ENCODE measurements around the gene SLC7A5. TPM values are rescaled to one million over a fixed set of nuclear protein-coding genes. Genes with fewer than 3 reads are reported as not detected.

Gene SLC7A5
- total RNA-seq, 1 donor from 2014 or later, result 249 TPM

DNA sequence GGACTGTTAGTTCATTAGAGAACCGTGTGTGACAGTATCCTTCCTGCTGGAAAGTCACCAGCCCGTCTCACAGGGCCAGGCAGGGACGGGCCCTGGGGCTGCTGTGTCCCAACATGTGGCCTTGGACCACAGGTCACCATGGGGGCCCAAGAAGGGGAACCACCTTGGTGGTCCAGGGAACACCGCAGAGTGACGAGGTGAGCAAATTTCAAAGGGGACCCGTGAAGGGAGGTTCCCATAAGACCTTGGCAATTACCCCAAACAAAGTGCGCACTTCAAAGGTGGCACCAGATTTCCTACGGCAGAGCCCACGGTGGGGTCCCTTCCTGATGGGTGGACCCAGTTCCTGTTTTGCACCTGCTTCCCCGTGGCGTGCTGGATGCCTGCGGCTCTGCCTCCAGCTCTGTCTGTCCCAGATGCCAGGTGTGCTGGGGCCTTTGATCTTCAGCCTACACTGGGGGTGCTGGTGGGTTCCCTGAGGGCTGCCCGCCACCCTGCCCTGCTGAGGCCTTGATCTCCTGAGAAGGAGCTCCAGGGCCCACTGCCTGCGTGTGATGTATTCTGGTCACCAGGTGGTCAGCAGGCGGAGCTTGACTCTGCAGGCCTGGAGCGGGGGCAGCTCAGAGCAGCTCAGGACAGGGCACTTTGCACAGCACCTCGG is 27.0 kb downstream of the SLC7A5 start:
- no peaks in the 10 kb centered on the region for H3K9me3 Mint-ChIP-seq (ENCODE audit: low read depth)
- H3K27ac Mint-ChIP-seq (ENCODE audit: unreplicated experiment), result peak overlapping the region; percentile 20
- TF ChIP-seq, protein P1, sequence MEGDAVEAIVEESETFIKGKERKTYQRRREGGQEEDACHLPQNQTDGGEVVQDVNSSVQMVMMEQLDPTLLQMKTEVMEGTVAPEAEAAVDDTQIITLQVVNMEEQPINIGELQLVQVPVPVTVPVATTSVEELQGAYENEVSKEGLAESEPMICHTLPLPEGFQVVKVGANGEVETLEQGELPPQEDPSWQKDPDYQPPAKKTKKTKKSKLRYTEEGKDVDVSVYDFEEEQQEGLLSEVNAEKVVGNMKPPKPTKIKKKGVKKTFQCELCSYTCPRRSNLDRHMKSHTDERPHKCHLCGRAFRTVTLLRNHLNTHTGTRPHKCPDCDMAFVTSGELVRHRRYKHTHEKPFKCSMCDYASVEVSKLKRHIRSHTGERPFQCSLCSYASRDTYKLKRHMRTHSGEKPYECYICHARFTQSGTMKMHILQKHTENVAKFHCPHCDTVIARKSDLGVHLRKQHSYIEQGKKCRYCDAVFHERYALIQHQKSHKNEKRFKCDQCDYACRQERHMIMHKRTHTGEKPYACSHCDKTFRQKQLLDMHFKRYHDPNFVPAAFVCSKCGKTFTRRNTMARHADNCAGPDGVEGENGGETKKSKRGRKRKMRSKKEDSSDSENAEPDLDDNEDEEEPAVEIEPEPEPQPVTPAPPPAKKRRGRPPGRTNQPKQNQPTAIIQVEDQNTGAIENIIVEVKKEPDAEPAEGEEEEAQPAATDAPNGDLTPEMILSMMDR (IDR thresholded peaks at IDR 0.05), result no peak

DNA sequence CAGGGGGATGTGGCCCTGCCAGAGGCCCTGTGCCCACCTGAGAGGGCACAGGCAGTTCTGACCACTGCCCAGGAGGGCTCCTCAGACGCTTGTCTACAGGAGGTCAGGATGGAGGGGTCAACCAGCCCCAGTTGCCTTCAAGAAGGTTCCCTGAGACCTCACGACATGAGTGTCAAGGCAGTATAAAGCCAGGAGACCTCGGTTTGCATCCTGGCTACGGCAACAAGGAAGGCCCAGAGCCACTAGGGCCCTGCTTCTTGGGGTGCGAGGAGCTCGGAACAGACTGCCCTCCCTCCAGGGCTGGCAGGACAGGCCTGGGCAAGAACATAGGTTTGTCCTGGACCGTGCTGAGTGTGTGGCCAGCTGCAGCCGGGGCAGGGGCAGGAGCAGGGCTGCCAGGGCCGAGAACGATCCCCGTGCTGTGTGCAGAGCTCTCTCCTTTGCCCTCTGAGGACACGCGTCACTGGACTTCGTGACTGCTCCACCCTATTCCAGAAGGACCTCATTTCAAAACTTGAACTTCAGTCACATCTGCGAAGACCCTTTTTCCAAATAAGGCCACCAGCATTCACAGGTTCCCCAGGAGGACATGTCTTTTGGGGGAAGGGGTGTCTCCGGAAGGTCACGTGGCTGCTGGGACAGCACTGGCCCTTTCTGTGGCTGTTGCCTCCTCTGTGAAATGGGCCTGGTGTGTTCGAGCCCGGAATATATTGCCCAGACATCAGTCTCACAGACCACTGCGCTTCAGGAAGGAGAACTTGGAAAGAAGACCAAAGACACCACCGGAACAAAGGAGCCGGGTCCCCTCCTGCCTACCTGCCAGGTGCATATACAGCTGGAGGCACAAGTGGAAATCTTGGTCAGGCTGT is 27.7 kb downstream of the SLC7A5 start:
- Mint-ChIP-seq H3K27me3 (ENCODE audit: low read depth) (no peaks in the 10 kb centered on the region), H3K36me3 (ENCODE audit: low read depth) (peaks cover 9% of the 10 kb centered on the region), H3K9me3 (ENCODE audit: low read depth) (no peaks in the 10 kb centered on the region), H3K27ac (ENCODE audit: unreplicated experiment) (no peak overlapping the region), H3K4me1 (ENCODE audit: low read depth) (peaks cover 45% of the 10 kb centered on the region), H3K4me3 (ENCODE audit: unreplicated experiment) (no peak overlapping the region)
- TF ChIP-seq, protein P1 (IDR thresholded peaks at IDR 0.05), result no peak
- no peak for DNase-seq (ENCODE audit: low spot score)

More for the DNA sequence above, 27.0 kb downstream of the SLC7A5 start:
- Mint-ChIP-seq H3K27me3 (ENCODE audit: low read depth) (no peaks in the 10 kb centered on the region), H3K36me3 (ENCODE audit: low read depth) (peaks cover 6% of the 10 kb centered on the region), H3K4me1 (ENCODE audit: low read depth) (peaks cover 39% of the 10 kb centered on the region), H3K4me3 (ENCODE audit: unreplicated experiment) (no peak overlapping the region)
- no peak for DNase-seq (ENCODE audit: low spot score)

DNA sequence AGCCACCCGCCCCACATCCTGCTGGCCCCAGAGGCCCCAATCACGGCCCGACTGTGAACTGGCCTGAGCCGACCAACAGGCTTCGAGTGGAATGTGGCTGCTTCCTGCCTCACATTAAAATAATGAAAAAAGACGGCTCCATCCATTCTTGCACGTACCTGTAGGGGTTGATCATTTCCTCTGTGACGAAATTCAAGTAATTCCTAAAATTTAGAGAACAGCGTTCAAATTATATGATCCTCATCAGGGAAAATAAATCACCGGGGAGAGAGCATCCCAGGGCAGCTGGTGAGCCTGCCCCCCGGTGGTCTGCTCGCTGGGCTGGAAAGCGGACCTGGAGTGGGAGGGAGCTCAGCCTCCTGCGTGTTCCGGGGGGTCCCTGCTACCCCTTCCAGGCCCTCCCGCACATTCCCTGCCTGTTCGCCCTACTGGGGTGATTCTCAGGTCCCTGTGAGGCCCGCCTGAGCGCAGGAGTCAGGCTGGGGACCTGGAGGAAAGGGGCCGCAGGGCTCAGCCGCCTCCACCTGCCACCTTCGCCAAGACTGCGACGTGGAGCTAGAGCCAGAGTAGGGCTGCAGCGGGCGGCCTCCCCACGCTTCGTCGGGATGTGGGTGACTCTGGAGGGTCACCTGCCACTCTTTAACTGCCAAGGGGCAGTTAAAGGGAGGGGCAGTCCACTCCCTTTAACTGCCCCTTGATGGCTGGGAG is 28.9 kb downstream of the SLC7A5 start:
- no peak overlapping the region for H3K4me3 Mint-ChIP-seq (ENCODE audit: unreplicated experiment)
- H3K27me3 Mint-ChIP-seq (ENCODE audit: low read depth), result no peaks in the 10 kb centered on the region
- no peaks in the 10 kb centered on the region for H3K9me3 Mint-ChIP-seq (ENCODE audit: low read depth)
- DNase-seq (ENCODE audit: low spot score), result no peak
- H3K27ac Mint-ChIP-seq (ENCODE audit: unreplicated experiment), result no peak overlapping the region
- TF ChIP-seq, protein P1 (IDR thresholded peaks at IDR 0.05), result no peak
- H3K36me3 Mint-ChIP-seq (ENCODE audit: low read depth), result peaks cover 12% of the 10 kb centered on the region
- H3K4me1 Mint-ChIP-seq (ENCODE audit: low read depth), result peaks cover 39% of the 10 kb centered on the region

DNA sequence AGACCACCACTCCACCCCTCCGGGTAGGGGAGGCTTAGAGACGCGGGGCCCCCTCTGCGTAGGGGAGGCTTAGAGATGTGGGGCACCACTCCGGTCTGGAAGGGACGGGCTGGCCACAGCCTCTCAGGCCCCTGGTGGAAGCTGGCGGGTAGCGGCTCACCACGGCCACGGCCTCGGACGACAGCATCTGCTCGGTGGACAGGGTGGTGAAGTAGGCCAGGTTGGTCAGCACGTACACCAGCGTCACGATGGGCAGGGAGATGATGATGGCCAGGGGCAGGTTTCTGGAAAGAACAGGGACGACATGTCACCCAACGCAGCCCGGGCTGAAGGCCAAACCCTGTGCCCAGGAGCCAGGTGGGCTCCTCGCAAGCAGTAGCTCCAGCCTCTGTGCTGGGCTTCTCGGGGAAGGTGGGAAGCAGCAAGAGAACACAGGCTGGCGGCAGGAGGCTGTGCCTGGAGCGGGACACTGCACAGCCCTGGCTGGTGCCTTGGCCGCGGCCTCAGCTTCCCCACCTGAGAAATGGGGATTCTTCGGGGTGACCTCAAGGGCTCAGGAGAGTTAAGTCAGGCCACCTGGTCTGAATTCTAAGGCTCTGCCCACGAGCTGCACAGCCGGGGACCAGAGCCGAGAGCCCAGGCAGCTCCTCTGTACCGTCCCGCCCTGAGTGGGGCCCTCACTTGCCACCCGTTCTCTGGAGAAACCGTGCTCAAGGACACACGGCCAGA is 29.6 kb downstream of the SLC7A5 start:
- DNase-seq (ENCODE audit: low spot score), result no peak
- peaks cover 10% of the 10 kb centered on the region for H3K36me3 Mint-ChIP-seq (ENCODE audit: low read depth)
- H3K27me3 Mint-ChIP-seq (ENCODE audit: low read depth), result no peaks in the 10 kb centered on the region
- H3K9me3 Mint-ChIP-seq (ENCODE audit: low read depth), result no peaks in the 10 kb centered on the region
- TF ChIP-seq, protein P1 (IDR thresholded peaks at IDR 0.05), result no peak
- no peak overlapping the region for H3K4me3 Mint-ChIP-seq (ENCODE audit: unreplicated experiment)
- no peak overlapping the region for H3K27ac Mint-ChIP-seq (ENCODE audit: unreplicated experiment)
- peaks cover 34% of the 10 kb centered on the region for H3K4me1 Mint-ChIP-seq (ENCODE audit: low read depth)
